Mammary epithelial cell (primary cell): ENCODE measurements around the gene TMEM140.

ENCODE experiments used
- EZH2 ChIP-seq: IDR thresholded peaks from 2 replicates; pipeline ENCODE4 v1.6.1; 2012; ENCODE audit warnings: low read length, inconsistent platforms, borderline replicate concordance
- TF ChIP-seq, protein P1 (sequence below), 2 donors: IDR thresholded peaks in 1 of 2; conservative IDR thresholded peaks in 1 of 2; 2 replicates each; pipeline ENCODE4 v1.5.1; 2011 to 2012; ENCODE audit warnings: inconsistent platforms in 2 of 2, low read length in 2 of 2, mild to moderate bottlenecking in 2 of 2, control low read depth in 1 of 2, low read depth in 1 of 2; ENCODE audit not compliant: insufficient read depth in 1 of 2; ENCODE audit errors: extremely low read depth in 1 of 2

DNA sequence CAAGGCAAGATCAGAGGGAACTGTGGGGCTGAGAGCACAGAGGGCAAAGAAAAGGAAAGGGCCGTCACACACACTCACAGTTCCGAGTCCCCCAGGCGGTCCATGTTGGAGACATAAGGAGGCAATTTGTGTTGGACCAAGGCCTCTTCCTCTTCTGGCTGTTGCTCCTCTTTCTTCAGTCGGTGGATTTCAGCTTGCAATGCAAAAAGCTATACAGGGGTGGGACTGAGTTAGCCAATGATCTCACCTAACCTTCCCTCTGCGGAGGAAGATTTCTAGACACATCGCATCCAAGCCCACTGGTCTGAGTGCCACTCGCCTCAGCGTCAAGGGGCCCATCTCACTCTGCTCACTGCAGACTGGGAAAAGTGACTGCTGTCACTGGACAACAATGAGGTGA, 58.0 kb downstream of the TMEM140 start:
- TF ChIP-seq, protein P1, sequence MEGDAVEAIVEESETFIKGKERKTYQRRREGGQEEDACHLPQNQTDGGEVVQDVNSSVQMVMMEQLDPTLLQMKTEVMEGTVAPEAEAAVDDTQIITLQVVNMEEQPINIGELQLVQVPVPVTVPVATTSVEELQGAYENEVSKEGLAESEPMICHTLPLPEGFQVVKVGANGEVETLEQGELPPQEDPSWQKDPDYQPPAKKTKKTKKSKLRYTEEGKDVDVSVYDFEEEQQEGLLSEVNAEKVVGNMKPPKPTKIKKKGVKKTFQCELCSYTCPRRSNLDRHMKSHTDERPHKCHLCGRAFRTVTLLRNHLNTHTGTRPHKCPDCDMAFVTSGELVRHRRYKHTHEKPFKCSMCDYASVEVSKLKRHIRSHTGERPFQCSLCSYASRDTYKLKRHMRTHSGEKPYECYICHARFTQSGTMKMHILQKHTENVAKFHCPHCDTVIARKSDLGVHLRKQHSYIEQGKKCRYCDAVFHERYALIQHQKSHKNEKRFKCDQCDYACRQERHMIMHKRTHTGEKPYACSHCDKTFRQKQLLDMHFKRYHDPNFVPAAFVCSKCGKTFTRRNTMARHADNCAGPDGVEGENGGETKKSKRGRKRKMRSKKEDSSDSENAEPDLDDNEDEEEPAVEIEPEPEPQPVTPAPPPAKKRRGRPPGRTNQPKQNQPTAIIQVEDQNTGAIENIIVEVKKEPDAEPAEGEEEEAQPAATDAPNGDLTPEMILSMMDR (conservative IDR thresholded peaks at IDR 0.05 in 1 of 2, IDR thresholded peaks at IDR 0.05 in 1 of 2; ENCODE audit: extremely low read depth in 1 of 2, insufficient read depth in 1 of 2, low read depth in 1 of 2, low read length in 2 of 2) = no peak
- TF ChIP-seq EZH2 = no peak
